Ovary (tissue), 9 donors: ENCODE results near the gene CHAC1. TPM values are rescaled to one million over a fixed set of nuclear protein-coding genes. Genes with fewer than 3 reads are reported as not detected.

Source experiments
- DNase-seq, 5 donors: peaks; one replicate each; pipeline ENCODE4 v3.0.0-alpha.2; 2019 to 2020
- H3K27ac ChIP-seq, 2 donors: fragments of 200-600 bp; one replicate each; pipeline versions ENCODE4 v1.5.1 to v1.8.0; 2019 to 2022
- H3K27me3 ChIP-seq: fragments of 200-600 bp; one replicate; pipeline ENCODE4 v1.8.0; 2022
- H3K36me3 ChIP-seq: fragments of 200-600 bp; sonication (generic); one replicate; pipeline ENCODE4 v1.5.1; 2019
- H3K4me1 ChIP-seq: one replicate; pipeline ENCODE4 v1.8.1; 2013; ENCODE audit warnings: mild to moderate bottlenecking, moderate library complexity; ENCODE audit not compliant: insufficient read depth
- H3K4me3 ChIP-seq: fragments of 200-600 bp; sonication (generic); one replicate; pipeline ENCODE4 v1.5.1; 2017
- H3K9me3 ChIP-seq, 2 donors: fragments of 200-600 bp in 1 of 2; sonication (generic) in 1 of 2; one replicate each; pipeline versions ENCODE4 v1.5.1 to v1.8.1; 2013 to 2019; ENCODE audit warnings: mild to moderate bottlenecking in 1 of 2, moderate library complexity in 1 of 2
- CTCF ChIP-seq, 3 donors: fragments of 450-650 bp in 2 of 3; fragments of 200-600 bp in 1 of 3; IDR thresholded peaks; one replicate each; pipeline versions ENCODE4 v1.5.1 to v1.8.0; 2016 to 2022; ENCODE audit warnings: antibody characterized with exemption in 3 of 3, mild to moderate bottlenecking in 1 of 3
- EP300 ChIP-seq: sonication (generic); formaldehyde crosslinking; IDR thresholded peaks from one replicate; pipeline ENCODE4 v1.6.1; 2017; ENCODE audit warnings: antibody characterized with exemption
- POLR2A ChIP-seq: fragments of 450-650 bp; IDR thresholded peaks from one replicate; pipeline ENCODE4 v1.6.1; 2017; ENCODE audit warnings: antibody characterized with exemption, mild to moderate bottlenecking, moderate library complexity
- WGBS, 3 donors: extraction: QIAGEN DNeasy Blood & Tissue Kit in 1 of 3; methylation state at CpG; one replicate each; pipeline versions ENCODE4 v1.1.5 to v1.1.7; 2013 to 2017; 5-methylcytosine and 5-hydroxymethylcytosine counted together
- intact Hi-C, 4 donors: fragments of 100-400 bp; cut with DNase I; formaldehyde crosslinking; loops; one replicate each; pipeline versions ENCODE4 v1.11.0 to v1.15.1; 2022 to 2023
- polyA plus RNA-seq, 2 donors: library from polyadenylated mRNA; stranded (reverse); fragments of 200-250 nt in 1 of 2; fragments of 350-450 nt in 1 of 2; fragmentation: Illumina TruSeq in 1 of 2; extraction: RNeasy Lipid Tissue Mini Kit (QIAGEN cat#74804) in 1 of 2; gene quantifications; one replicate each; pipeline ENCODE4 v1.2.3, GENCODE V29; 2013 to 2014
- total RNA-seq, 7 donors: library from RNA; depleted of rRNA in 2 of 7; stranded (reverse); fragments of >200 nt in 2 of 7; fragmentation: NEBNext Ultra II Directional in 3 of 7; extraction: Animal tissue kit (Norgen Biotek cat#: 25700) in 3 of 7; gene quantifications; one replicate each; pipeline versions ENCODE4 v1.1.0 to v1.2.4, GENCODE V29; 2016 to 2023
- donor health status: DM: no; HTN: no; CAD: no; lungs with moderate emphysema.
- donor health status: DM: no; HTN: no; CAD: no.
- donor health status: Bipolar disorder and iron deficiency.
- donor health status: DM: yes; HTN: yes; CAD: no.
- donor health status: DM: no; HTN: no; CAD: no.
- donor health status: DM: yes; HTN: yes; CAD: no.

Gene CHAC1
- total and polyA plus RNA-seq, 9 donors = 0.18 to 146 (median 2.1) TPM

GRCh38 chr15:40948706-40949473 is 4.4 kb upstream of the CHAC1 start:
- Histone ChIP-seq H3K4me3 (no peak overlapping the region), H3K36me3 (no peaks in the 10 kb centered on the region), H3K27me3 (no peaks in the 10 kb centered on the region), H3K9me3 (no peaks in the 10 kb centered on the region), H3K27ac (no peak overlapping the region), H3K4me1 (peaks cover 3% of the 10 kb centered on the region)
- WGBS, 3 donors = 75 to 78% (median 77%) methylated on average over 21 of the region's 21 CpGs
- DNase-seq = no peak
- no peak for TF ChIP-seq POLR2A
- TF ChIP-seq EP300 = no peak
- TF ChIP-seq CTCF (IDR thresholded peaks at IDR 0.05) = no peak
- intact Hi-C loops = no loop called here

GRCh38 chr15:40949756-40950207 is 3.5 kb upstream of the CHAC1 start:
- intact Hi-C loops = no loop called here

GRCh38 chr15:40951764-40952163 is 1.5 kb upstream of the CHAC1 start:
- Histone ChIP-seq H3K9me3 (no peaks in the 10 kb centered on the region), H3K27me3 (no peaks in the 10 kb centered on the region), H3K4me3 (no peak overlapping the region), H3K36me3 (no peaks in the 10 kb centered on the region), H3K4me1 (peaks cover 3% of the 10 kb centered on the region), H3K27ac (no peak overlapping the region)
- no peak for DNase-seq
- 75 to 85% (median 84%) methylated on average over 4 of the region's 4 CpGs for WGBS, 3 donors
- TF ChIP-seq CTCF (IDR thresholded peaks at IDR 0.05) (no peak), POLR2A (no peak), EP300 (no peak)
- intact Hi-C loops = no loop called here

More at GRCh38 chr15:40949756-40950207, 3.5 kb upstream of the CHAC1 start:
- H3K27ac ChIP-seq = no peak overlapping the region
- no peak overlapping the region for H3K4me3 ChIP-seq
- H3K9me3 ChIP-seq = no peaks in the 10 kb centered on the region
- DNase-seq = no peak
- TF ChIP-seq EP300 (no peak), CTCF (IDR thresholded peaks at IDR 0.05) (no peak), POLR2A (no peak)
- peaks cover 3% of the 10 kb centered on the region for H3K4me1 ChIP-seq
- no peaks in the 10 kb centered on the region for H3K27me3 ChIP-seq
- 50 to 54% (median 51%) methylated on average over 7 of the region's 7 CpGs for whole genome bisulfite sequencing, 3 donors
- H3K36me3 ChIP-seq = no peaks in the 10 kb centered on the region

GRCh38 chr15:40952301-40952900 is 870 bp upstream of the CHAC1 start:
- TF ChIP-seq POLR2A = no peak
- no peak for TF ChIP-seq CTCF (IDR thresholded peaks at IDR 0.05)
- TF ChIP-seq EP300 = no peak
- 42 to 50% (median 44%) methylated on average over 23 of the region's 23 CpGs for WGBS, 3 donors
- no peak overlapping the region for H3K27ac ChIP-seq
- no peaks in the 10 kb centered on the region for H3K9me3 ChIP-seq
- peak overlapping the region; percentile 62 for H3K4me3 ChIP-seq
- peaks cover 3% of the 10 kb centered on the region for H3K4me1 ChIP-seq
- intact Hi-C loops = no loop called here
- H3K27me3 ChIP-seq = no peaks in the 10 kb centered on the region
- DNase-seq = peak in 1 of 5 donors; percentile 19
- no peaks in the 10 kb centered on the region for H3K36me3 ChIP-seq
